ENCODE data around the gene TSPYL6.

GRCh38 chr2:54284826-54285225, 28.8 kb upstream of the TSPYL6 start:
- TF ChIP-seq CTCF (conservative IDR thresholded peaks at IDR 0.05 in 1 of 2, IDR thresholded peaks at IDR 0.05 in 1 of 2; ENCODE audit: extremely low read depth in 1 of 2, insufficient read depth in 1 of 2, low read depth in 1 of 2, low read length in 2 of 2) (no peak), EZH2 (IDR thresholded peaks at IDR 0.05; ENCODE audit: borderline replicate concordance, low read length) (no peak)

All from mammary epithelial cell (primary cell).